Trophoblast cell (in vitro differentiated cells and primary cell): ENCODE results near the gene PPA2.
"Not testable (repeated sequence)": the region's sequence is repeated elsewhere in the genome, so short reads cannot be mapped to it uniquely, and the experiment has no call there.

Experiments used
- DNase-seq, 2 donors: peaks; one replicate each; pipeline ENCODE4 v3.0.0-alpha.2; 2016
- H2AFZ ChIP-seq: 2 replicates; pipeline ENCODE4 v1.6.1; 2013; ENCODE audit warnings: low read length, moderate library complexity, mild to moderate bottlenecking; ENCODE audit not compliant: insufficient read depth, poor library complexity
- H2AK5ac ChIP-seq: 2 replicates; pipeline ENCODE4 v1.6.1; 2013; ENCODE audit warnings: mild to moderate bottlenecking, low read length
- H2BK120ac ChIP-seq: 2 replicates; pipeline ENCODE4 v1.6.1; 2013; ENCODE audit warnings: low read length, mild to moderate bottlenecking, moderate library complexity; ENCODE audit not compliant: insufficient read depth, poor library complexity
- H2BK12ac ChIP-seq: 2 replicates; pipeline ENCODE4 v1.6.1; 2013; ENCODE audit warnings: mild to moderate bottlenecking, low read length, moderate library complexity
- H2BK5ac ChIP-seq: 2 replicates; pipeline ENCODE4 v1.6.1; 2013; ENCODE audit warnings: low read length, low read depth, moderate library complexity, mild to moderate bottlenecking; ENCODE audit not compliant: poor library complexity
- H3K14ac ChIP-seq: 2 replicates; pipeline ENCODE4 v1.6.1; 2013; ENCODE audit warnings: mild to moderate bottlenecking, low read length
- H3K18ac ChIP-seq: 2 replicates; pipeline ENCODE4 v1.6.1; 2013; ENCODE audit warnings: mild to moderate bottlenecking, low read length
- H3K23ac ChIP-seq: 2 replicates; pipeline ENCODE4 v1.6.1; 2013; ENCODE audit warnings: low read length
- H3K27ac ChIP-seq: 2 replicates; pipeline ENCODE4 v1.5.1; 2013; ENCODE audit warnings: low read depth, mild to moderate bottlenecking, inconsistent platforms, low read length, moderate library complexity
- H3K27me3 ChIP-seq: 2 replicates; pipeline ENCODE4 v1.6.1; 2013; ENCODE audit warnings: inconsistent platforms, mild to moderate bottlenecking, low read length, moderate library complexity; ENCODE audit not compliant: insufficient read depth
- H3K36me3 ChIP-seq, 2 experiments: 1 replicate in 1 of 2; 2 replicates in 1 of 2; pipeline ENCODE4 v1.6.1; 2013; ENCODE audit warnings: low read length in 2 of 2, mild to moderate bottlenecking in 2 of 2, moderate library complexity in 1 of 2; ENCODE audit not compliant: insufficient read depth in 2 of 2, control insufficient read depth in 1 of 2
- H3K4ac ChIP-seq: 2 replicates; pipeline ENCODE4 v1.6.1; 2013; ENCODE audit warnings: low read depth, mild to moderate bottlenecking, low read length, moderate library complexity
- H3K4me1 ChIP-seq, 2 experiments: 1 replicate in 1 of 2; 2 replicates in 1 of 2; pipeline ENCODE4 v1.6.1; 2013; ENCODE audit warnings: low read length in 2 of 2, mild to moderate bottlenecking in 2 of 2, moderate library complexity in 1 of 2; ENCODE audit not compliant: insufficient read depth in 2 of 2, control insufficient read depth in 1 of 2
- H3K4me2 ChIP-seq: 2 replicates; pipeline ENCODE4 v1.6.1; 2013; ENCODE audit warnings: inconsistent platforms, mild to moderate bottlenecking, low read length, moderate library complexity
- H3K4me3 ChIP-seq: 2 replicates; pipeline ENCODE4 v1.5.1; 2013; ENCODE audit warnings: mild to moderate bottlenecking, low read depth, low read length, inconsistent platforms
- H3K79me1 ChIP-seq: one replicate; pipeline ENCODE4 v1.6.1; 2013; ENCODE audit warnings: low read length
- H3K79me2 ChIP-seq: 2 replicates; pipeline ENCODE4 v1.6.1; 2013; ENCODE audit warnings: low read length, mild to moderate bottlenecking; ENCODE audit not compliant: control insufficient read depth, insufficient read depth, poor library complexity
- H3K9ac ChIP-seq: 2 replicates; pipeline ENCODE4 v1.6.1; 2013; ENCODE audit warnings: mild to moderate bottlenecking, low read length
- H3K9me3 ChIP-seq: 2 replicates; pipeline ENCODE4 v1.6.1; 2013; ENCODE audit warnings: low read depth, mild to moderate bottlenecking, control low read depth, inconsistent platforms, low read length; ENCODE audit not compliant: insufficient read depth
- H4K12ac ChIP-seq: 2 replicates; pipeline ENCODE4 v1.6.1; 2013; ENCODE audit warnings: low read depth, mild to moderate bottlenecking, low read length, moderate library complexity
- H4K8ac ChIP-seq: 2 replicates; pipeline ENCODE4 v1.6.1; 2013; ENCODE audit warnings: low read depth, mild to moderate bottlenecking, low read length, moderate library complexity
- H4K91ac ChIP-seq: one replicate; pipeline ENCODE4 v1.6.1; 2013; ENCODE audit warnings: low read depth, mild to moderate bottlenecking, low read length, moderate library complexity
- WGBS: extraction: QIAGEN DNeasy Blood & Tissue Kit; methylation state at CpG from one replicate; pipeline ENCODE4 v1.1.7; 2013; ENCODE audit warnings: missing lambda C conversion rate; ENCODE audit not compliant: insufficient read length, insufficient coverage; ENCODE audit errors: extremely low coverage; 5-methylcytosine and 5-hydroxymethylcytosine counted together

PPA2 gene

DNA sequence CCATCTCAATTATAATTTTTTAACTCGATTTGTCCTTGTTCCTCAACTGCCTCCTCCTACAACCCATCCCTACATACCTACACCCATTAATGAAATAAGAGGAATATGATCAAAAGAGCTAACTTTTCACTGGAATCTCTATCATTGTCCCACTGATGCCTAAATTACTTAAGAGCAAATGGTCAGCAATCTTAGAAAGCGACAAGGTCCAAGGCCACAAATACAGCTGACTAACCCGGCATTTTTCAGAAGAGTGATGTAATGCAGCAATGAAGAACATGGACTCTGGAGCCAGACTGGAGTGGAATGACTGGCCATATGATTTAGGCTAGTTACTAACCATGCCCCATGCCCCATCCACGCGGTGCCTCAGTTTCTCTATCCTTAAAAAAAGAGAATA lies 56.2 kb downstream of the PPA2 start:
- WGBS, result 100% methylated on average over 1 of the region's 5 CpGs

GRCh38 chr4:105415281-105415744 lies 58.5 kb downstream of the PPA2 start:
- Histone ChIP-seq H3K18ac (no peak overlapping the region), H2BK120ac (no peak overlapping the region), H3K14ac (no peak overlapping the region), H3K4me1 (no peaks in the 10 kb centered on the region), H3K4me3 (no peak overlapping the region), H3K27ac (no peak overlapping the region), H2AK5ac (no peak overlapping the region), H2BK5ac (no peak overlapping the region), H3K9ac (no peak overlapping the region), H4K91ac (no peak overlapping the region), H3K4me2 (no peak overlapping the region), H3K79me2 (no peaks in the 10 kb centered on the region), H3K9me3 (no peaks in the 10 kb centered on the region), H3K23ac (no peak overlapping the region), H4K12ac (no peak overlapping the region), H4K8ac (no peak overlapping the region), H3K4ac (no peak overlapping the region), H3K36me3 (peaks cover 10 to 11% of the 10 kb centered on the region in 2 experiments), H2BK12ac (no peak overlapping the region), H3K79me1 (no peaks in the 10 kb centered on the region), H3K27me3 (no peaks in the 10 kb centered on the region), H2AFZ (no peak overlapping the region)
- no CpG with 5 or more reads among the region's 12 CpGs for WGBS
- no peak for DNase-seq

More for the DNA sequence above, 56.2 kb downstream of the PPA2 start:
- H3K14ac ChIP-seq, result no peak overlapping the region
- H3K9ac ChIP-seq, result no peak overlapping the region
- H3K9me3 ChIP-seq, result no peaks in the 10 kb centered on the region
- no peak overlapping the region for H2AFZ ChIP-seq
- no peak for DNase-seq
- H2BK120ac ChIP-seq, result no peak overlapping the region
- peaks cover 11 to 13% of the 10 kb centered on the region in 2 experiments for H3K36me3 ChIP-seq
- H3K4me3 ChIP-seq, result no peak overlapping the region
- H2AK5ac ChIP-seq, result no peak overlapping the region
- no peak overlapping the region for H2BK12ac ChIP-seq
- H3K79me1 ChIP-seq, result no peaks in the 10 kb centered on the region
- H3K4me2 ChIP-seq, result no peak overlapping the region
- H3K79me2 ChIP-seq, result no peaks in the 10 kb centered on the region
- no peak overlapping the region for H3K4ac ChIP-seq
- H4K12ac ChIP-seq, result no peak overlapping the region
- H3K27ac ChIP-seq, result no peak overlapping the region
- H3K27me3 ChIP-seq, result no peaks in the 10 kb centered on the region
- no peak overlapping the region for H4K91ac ChIP-seq
- H4K8ac ChIP-seq, result no peak overlapping the region
- H3K18ac ChIP-seq, result no peak overlapping the region
- H2BK5ac ChIP-seq, result no peak overlapping the region
- no peak overlapping the region for H3K23ac ChIP-seq
- H3K4me1 ChIP-seq, result no peaks in the 10 kb centered on the region

- Histone ChIP-seq H3K36me3 (peaks cover 10 to 11% of the 10 kb centered on the region in 2 experiments), H3K18ac (no peak overlapping the region), H3K79me2 (no peaks in the 10 kb centered on the region), H4K12ac (no peak overlapping the region), H3K14ac (no peak overlapping the region), H3K27me3 (no peaks in the 10 kb centered on the region), H3K79me1 (no peaks in the 10 kb centered on the region), H3K4me3 (no peak overlapping the region), H2BK12ac (no peak overlapping the region), H3K23ac (no peak overlapping the region), H2BK5ac (no peak overlapping the region), H3K4ac (no peak overlapping the region), H3K27ac (no peak overlapping the region), H2AK5ac (no peak overlapping the region), H3K9ac (no peak overlapping the region), H2BK120ac (no peak overlapping the region), H3K4me1 (no peaks in the 10 kb centered on the region), H3K4me2 (no peak overlapping the region), H3K9me3 (no peaks in the 10 kb centered on the region), H2AFZ (no peak overlapping the region), H4K91ac (no peak overlapping the region), H4K8ac (no peak overlapping the region)
- WGBS, result no CpG with 5 or more reads among the region's 15 CpGs
- DNase-seq, result no peak
Observed at GRCh38 chr4:105414316-105414715, 59.5 kb downstream of the PPA2 start.

GRCh38 chr4:105409135-105409534 lies 64.7 kb downstream of the PPA2 start:
- H2AFZ ChIP-seq, H2BK12ac ChIP-seq, DNase-seq, H3K4me1 ChIP-seq, H4K12ac ChIP-seq, H3K27me3 ChIP-seq, H3K27ac ChIP-seq, H3K14ac ChIP-seq, H3K4ac ChIP-seq, H4K8ac ChIP-seq, H3K79me2 ChIP-seq, H3K18ac ChIP-seq, H2BK5ac ChIP-seq, H3K4me2 ChIP-seq, H2BK120ac ChIP-seq, H4K91ac ChIP-seq, H3K23ac ChIP-seq, H2AK5ac ChIP-seq, H3K79me1 ChIP-seq, H3K9me3 ChIP-seq, H3K36me3 ChIP-seq: not testable (repeated sequence)
- no CpG with 5 or more reads among the region's 8 CpGs for WGBS
- Histone ChIP-seq H3K9ac (peak overlapping the region; percentile 53), H3K4me3 (peak overlapping the region; percentile 21)
